ACHN (cell line): Measurements from ENCODE around the gene TMEM131.
"Not testable (repeated sequence)": the region's sequence is repeated elsewhere in the genome, so short reads cannot be mapped to it uniquely, and the experiment has no call there.

ENCODE experiments used
- DNase-seq: peaks from one replicate; pipeline ENCODE4 v3.0.0-alpha.2; 2015
- in situ Hi-C: cut with HindIII; loops from 2 replicates; pipeline ENCODE4 v1.10.0; 2017; ENCODE audit warnings: low sequenced_read_pairs, low pct_ligation_motif_present, low pct_unique_long_range_greater_than_20kb

TMEM131 gene

DNA sequence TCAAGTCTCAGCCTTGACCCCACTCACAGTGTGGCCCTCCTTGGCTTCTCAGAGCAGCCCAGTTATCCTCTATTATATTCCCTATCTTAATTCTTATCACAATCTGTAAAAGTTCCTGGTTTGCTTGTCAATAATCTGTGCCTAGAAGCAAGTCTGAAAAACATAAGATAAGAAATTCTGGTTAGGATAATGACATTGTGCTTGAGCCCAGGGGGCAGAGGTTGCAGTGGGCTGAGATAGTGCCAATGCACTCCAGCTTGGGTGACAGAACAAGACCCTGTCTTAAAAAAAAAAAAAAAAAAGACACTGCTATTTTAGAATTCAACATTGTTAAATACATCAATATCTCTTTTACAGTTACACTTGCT, 63.9 kb downstream of the TMEM131 start:
- no peak for DNase-seq
- in situ Hi-C loops = no loop called here

DNA sequence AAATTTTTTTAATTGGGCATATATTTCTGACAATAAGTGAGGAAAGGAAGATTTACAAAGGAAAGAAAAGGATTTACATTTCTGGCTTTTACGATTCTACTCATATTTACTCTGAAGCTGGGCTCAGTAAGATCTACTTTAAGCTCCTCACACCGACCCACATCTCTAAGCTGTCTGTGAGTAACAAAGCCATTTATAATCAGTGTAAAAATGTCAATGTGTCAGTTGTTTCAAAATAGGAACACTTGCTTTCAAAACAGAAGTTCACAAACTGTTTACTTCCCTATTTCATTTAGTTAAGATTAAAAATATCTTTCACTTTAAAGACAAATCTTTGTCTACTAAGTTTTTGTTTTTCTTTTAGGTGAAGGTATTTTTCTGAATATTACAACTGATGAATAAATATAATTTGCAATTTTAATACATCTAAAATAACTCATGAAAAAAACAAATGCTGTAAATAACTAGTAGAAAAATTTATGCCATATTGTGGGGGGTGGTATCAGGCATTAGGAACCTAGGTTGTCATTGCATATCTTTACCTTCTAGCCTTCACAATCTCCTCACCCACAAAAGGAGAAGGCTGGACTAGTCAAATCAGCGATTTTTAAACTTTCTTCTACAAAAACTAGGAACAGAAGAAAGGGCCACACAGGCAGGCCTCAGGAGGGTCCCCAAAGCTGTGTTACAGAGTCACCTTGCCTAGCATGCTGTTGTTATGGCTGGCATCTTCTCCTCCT, 64.5 kb downstream of the TMEM131 start:
- in situ Hi-C loops = no loop called here
- DNase-seq = no peak

DNA sequence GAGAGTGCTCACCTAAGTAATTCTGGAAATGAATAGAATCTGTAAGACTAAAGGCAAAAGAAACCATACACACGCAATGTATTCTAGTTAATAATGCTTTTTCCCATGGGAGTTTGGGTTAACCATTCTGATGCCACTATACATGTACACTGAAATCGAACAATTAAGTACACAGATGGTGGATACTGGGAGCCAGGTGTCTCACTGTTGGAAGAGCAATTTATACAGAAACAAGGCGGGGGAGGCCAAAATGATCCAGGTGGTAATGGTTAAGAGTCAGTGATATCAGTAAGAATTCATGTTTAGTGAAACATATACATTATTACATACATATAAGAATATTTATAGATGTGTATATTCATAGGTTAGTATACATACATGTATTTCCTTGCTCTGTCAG, 67.2 kb downstream of the TMEM131 start:
- in situ Hi-C loops = no loop called here
- DNase-seq = no peak

DNA sequence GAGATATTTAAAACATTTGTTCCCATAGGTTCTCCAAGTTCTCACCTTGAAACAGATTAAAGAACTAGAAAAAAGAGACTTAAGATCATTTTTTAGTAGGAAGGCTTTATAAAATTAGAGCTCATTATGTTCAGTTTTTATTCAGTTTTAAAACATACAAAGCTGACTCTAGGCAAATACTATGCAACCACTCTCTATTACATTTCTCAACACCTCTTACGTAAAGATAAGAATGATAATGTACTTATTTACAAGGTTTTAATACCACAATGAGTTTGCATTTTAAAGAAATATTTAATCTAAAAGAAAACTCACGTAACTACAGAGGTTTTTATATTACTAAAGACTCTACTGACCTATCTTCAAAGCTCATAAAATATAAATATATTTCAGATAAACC, 68.8 kb downstream of the TMEM131 start:
- in situ Hi-C loops = no loop called here
- DNase-seq = no peak

DNA sequence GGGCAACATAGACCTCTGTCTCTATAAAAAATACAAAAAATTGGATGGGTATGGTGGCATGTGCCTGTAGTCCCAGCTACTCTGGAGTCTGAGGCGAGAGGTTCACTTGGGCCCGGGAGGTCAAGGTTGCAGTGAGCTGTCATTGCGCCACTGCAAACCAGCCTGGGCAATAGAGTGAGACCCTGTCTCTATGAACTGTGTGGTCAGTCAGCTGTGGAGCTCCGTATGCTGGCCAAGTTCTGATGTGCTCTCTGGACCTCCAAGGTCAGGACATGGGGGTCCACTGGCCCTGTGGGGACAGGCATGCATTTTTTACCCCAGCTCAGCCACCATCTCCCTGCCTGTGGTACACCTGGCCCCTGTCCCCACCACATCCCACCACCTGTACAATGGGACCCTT, 71.6 kb downstream of the TMEM131 start:
- no peak for DNase-seq
- in situ Hi-C loops = no loop called here

DNA sequence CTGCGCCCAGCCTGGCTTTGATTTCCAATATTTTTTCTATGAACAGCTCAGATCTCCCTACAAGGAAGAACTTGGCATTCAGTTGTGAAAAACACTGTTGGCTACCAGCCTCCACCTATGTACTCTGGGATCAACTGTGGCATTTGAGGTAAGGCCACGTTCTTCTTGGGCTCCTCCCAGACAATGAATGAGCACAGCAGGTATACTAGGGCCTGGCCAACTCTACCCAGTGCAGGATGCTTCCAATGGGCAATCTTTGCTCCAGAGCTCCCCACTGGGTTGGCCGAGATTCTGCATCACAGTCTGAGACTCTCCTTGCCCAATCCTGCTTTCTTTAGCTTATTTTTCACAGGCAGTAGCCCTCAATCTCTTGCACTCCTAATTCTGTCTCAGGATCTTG, 75.9 kb downstream of the TMEM131 start:
- no peak for DNase-seq
- in situ Hi-C loops = no loop called here

DNA sequence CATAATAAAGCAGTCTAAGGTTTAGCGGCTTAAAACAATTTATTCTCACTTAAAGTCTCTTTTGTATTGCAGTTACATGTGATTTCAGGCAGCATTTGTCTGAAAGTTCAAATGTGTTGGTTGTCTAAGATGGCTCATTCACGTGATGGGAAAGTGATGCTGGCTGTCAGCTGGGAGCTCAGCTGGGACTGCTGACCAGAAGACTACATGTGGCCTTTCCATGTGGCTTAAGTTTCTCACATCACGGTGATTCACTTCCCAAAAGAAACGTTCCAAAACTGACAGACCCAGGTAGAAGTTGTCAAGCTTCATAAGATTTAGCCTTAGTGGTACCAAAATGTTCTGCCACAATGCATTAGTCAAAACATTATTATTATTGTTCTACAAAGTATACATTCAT, 76.9 kb downstream of the TMEM131 start:
- in situ Hi-C loops = no loop called here
- DNase-seq = no peak

DNA sequence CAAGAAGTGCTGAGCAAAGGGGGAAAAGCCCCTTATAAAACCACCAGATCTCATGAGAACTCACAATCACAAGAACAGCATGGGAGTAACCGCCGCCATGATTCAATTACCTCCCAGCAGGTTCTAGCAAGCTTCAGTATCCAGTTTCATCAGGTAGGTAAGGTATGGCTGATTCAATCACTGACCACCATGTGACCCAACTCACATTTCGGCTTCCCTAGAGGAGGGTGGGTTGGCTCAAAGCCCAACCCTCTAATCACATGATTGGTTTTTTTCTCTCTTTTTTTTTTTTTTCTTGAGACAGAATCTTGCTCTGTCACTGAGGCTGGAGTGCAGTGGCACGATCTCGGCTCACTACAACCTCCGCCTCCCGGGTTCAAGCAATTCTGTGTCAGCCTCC, 78.1 kb downstream of the TMEM131 start:
- DNase-seq, in situ Hi-C loops: not testable (repeated sequence)

DNA sequence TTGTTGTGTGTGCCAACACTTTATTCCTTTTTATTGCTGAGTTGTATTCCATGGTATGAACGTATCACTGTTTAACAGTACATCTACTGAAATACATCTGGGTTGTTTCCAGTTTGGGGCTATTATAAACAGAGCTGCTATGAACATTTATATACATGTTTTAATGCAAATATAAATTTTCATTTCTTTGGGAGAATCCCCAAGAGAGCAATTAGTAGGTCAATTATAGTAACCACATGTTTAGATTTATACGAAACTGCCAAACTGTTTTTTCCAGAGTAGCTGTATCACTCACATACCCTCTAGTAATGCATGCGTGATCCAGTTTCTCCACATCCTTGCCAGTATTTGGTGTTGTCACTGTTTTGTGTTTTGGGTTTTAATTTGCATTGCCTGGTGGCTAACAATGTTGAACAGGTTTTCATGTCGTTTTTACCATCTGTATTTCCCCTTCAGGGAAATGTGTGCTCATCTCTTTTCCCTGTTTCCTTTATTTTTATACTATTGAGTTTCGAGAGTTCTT, 81.0 kb downstream of the TMEM131 start:
- in situ Hi-C loops = no loop called here
- DNase-seq = no peak

DNA sequence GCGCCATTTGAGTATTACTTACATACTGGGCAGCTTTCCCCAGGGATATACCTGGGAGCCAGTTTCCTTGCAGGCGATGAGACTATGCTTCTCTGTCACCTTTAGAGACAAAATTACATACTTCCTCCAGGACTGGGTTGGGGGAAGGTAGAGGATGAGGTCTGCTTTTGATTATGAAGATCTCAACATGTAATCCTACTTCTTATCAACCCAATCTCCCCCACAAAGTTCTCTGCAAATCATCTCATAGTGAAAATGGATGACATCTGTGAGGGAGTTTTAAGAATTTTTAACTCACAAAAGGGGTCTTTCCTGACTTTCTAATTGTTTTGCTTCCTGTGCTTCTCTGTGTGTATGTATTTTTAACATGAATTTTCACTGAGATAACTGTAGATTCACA, 81.9 kb downstream of the TMEM131 start:
- in situ Hi-C loops = no loop called here
- DNase-seq = no peak

DNA sequence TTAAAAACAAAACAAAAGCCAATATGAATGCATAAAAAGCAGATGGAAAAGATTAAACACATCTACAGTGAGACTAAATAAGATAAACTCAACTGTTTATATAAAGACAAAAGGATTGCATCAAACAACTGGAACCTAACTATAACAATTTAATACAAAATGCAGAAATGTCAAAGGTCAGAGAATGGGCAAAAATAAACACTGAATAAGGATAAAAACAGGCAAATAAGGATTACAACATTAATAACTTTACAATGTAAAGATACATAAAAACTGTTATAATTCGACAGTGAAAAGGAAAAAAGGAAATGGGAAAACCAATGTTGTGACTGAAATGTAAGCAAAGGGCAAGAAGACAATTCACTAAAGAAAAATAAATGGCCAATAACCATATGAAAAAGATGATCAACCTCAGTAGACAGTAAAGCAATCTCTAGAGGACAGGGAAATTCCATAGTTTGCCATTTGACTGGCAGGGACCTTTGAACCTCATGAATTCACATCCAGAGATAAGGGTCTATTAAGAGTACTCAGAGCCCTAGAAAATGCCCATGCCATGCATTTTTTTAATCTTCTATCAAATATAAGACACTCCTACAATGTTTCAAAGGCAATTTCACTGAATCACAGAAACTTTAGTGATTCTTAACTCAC, 83.7 kb downstream of the TMEM131 start:
- in situ Hi-C loops = no loop called here
- DNase-seq = no peak

DNA sequence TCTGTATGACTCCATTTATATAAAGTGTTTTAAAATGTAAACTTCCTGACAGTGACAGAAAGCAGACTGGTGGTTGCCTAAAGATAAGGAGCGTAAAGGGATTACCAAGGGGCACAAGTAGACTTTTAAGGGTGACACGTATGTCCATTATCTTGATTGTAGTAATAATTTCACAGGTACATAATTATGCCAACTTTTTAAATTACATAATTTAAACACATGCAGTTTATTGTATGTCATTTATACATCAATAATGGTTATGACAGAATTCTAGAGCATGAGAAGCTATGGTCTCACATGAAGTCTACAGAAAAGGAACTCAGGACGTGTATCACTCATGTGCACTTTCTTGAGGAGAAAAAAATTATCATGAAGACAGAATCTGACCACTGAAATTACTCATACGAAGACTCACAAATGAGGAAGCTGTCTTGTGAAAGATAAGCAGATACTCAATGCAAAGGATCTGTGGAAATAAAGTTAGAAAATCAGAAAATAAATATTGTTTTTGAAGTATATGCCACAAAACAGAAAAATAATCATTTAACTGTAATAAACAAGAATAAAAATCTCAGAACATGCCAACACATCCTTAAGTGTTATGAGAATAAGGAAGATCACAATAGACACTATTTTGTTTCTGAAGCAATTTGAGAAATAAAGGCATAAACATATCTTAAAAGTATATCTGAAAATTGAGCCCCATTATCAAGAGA, 84.4 kb downstream of the TMEM131 start:
- no peak for DNase-seq
- in situ Hi-C loops = no loop called here

DNA sequence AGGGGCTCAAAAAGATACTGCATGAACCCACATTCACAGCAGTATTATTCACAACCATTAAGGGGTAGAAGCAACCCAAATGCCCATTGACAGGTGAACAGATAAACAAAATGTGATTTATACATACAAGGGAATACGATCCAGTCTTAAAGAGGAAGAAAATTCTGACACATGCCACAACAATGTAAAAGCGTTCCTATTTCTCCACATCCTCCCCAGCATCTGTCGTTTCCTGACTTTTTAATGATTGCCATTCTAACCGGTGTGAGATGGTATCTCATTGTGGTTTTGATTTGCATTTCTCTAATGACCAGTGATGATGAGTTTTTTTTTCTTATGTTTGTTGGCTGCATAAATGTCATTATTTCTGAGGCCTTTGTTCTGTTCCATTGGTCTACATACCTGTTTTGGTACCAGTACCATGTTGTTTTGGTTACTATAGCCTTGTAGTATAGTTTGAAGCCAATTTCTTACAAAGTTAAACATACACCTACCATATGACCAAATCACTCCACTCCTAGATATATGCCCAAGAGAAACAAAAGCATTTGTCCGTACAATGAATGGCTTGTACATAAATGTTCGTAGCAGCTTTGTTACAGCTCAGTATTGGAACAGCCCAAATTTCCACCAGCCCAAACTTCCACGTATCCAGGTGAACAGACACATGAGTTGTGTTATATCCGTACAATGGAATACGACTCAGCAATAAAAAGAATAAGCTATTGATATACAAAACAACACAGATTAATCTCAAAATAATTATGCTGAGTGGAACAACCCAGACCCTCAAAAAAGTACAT, 85.1 kb downstream of the TMEM131 start:
- no peak for DNase-seq
- in situ Hi-C loops = no loop called here

DNA sequence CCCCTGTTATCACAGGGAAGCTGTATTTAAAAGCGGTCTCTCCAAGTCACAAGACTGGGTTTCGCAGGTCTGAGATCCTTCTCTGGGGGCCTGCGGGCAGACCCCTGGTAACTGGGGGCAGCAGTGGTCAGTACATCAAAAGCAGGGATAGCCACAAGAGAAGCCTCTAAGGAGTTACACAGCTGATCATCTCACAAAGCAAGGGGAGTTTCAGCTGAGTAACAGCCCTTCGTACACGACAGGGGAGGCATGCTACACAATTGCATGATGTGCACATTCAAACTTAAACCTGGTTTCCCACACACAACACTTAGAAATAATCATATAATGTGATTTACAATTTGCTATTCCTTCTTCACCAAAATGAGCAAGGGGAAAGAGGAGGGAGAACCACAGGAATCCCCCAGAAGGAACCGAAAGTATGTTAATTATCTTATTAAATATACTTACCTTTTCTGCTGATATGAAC, 87.5 kb downstream of the TMEM131 start:
- in situ Hi-C loops = no loop called here
- no peak for DNase-seq

DNA sequence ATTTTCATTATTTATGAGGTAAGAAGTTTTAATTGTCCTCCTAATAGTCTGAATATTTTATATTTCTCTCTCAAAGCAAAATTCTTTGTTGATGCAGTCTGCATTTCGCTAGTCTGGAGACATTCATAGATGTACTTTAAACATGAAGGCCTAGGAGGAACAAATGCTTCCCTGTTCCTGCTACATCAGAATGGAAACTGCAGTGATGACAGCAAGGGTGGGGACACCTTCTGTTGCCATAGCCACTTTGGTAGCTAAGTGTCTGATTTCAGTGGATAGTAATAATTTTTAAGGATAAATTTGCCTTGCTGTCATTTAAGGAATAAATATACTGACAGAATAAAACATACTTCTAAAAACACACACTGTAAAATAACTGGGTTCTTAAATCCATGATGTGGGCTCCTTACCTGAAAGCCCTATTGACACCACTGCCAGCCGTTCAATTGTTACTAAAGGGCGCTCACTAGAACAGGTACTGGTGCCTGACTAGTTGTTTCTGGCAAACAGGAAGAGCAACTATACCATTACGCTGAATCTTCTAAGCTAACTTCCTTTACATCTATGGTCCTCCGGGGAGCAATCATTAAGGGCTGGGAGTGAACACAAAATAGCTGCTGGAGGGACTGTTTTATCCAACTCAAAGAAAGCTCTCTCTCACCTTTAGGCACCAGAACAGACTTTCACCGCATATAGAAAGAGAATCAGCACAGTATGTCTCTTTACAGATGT, 88.2 kb downstream of the TMEM131 start:
- DNase-seq = no peak
- in situ Hi-C loops = no loop called here

DNA sequence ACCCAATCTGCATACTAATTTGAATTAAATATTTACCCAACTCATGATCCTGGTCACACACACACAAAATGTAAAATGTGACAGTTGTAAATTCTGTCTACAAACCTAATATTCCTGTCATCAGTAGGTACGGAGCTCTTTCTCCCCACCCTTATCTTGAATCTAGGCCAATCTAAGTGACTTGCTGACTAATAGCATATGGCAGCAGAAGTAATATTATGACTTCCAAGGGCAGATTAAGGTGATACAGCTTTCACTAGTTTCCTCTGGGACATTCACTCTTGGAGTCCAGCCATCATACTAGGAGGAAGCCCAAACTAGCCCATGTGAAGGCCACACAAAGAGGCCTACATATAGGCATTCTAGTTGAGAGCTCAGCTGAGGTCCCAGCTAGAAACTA, 89.4 kb downstream of the TMEM131 start:
- in situ Hi-C loops = no loop called here
- DNase-seq = no peak

DNA sequence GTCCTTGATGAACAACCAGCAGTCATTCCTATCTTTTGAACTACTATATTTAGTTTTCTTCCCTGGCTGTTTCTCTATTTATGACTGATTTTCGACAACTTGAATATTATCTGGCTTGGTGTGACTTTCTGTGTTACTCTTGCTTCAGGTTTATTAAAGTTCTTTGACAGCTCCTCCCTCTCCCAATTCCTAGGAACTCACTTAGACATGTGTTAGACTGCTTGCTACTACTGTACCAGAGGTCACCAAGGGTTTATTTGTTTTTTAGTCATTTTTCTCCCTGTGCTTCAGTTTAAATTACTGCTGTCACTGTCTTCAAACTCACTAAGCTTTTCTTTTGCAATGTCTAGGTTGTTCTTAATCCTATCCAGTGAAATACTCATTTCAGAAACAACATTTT, 90.5 kb downstream of the TMEM131 start:
- in situ Hi-C loops = no loop called here

DNA sequence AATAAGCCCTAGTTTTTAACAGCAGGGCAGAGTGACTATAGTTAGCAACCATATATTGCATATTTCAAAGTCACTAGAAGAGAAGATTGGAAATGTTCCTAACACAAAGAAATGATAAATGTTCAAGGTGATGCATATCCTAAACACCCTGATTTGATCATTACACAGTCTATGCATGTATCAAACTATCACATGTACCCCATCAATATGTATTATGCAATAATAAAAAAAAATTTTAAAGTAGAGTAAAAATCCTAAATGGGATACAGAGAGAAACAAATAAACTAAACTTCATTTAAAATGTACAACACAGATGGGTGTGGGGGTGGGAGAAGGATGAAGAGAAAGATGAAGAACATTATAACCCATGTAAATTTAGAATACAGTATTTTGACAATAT, 93.9 kb downstream of the TMEM131 start:
- DNase-seq = no peak
- in situ Hi-C loops = no loop called here

More for the DNA sequence above, 90.5 kb downstream of the TMEM131 start:
- no peak for DNase-seq
